ENCODE measurements around the gene KLHDC8B. TPM values are rescaled to one million over a fixed set of nuclear protein-coding genes. Genes with fewer than 3 reads are reported as not detected.

Gene KLHDC8B
- total and polyA plus RNA-seq, 4 donors, result 8.1 to 17.1 (median 9.4) TPM

DNA sequence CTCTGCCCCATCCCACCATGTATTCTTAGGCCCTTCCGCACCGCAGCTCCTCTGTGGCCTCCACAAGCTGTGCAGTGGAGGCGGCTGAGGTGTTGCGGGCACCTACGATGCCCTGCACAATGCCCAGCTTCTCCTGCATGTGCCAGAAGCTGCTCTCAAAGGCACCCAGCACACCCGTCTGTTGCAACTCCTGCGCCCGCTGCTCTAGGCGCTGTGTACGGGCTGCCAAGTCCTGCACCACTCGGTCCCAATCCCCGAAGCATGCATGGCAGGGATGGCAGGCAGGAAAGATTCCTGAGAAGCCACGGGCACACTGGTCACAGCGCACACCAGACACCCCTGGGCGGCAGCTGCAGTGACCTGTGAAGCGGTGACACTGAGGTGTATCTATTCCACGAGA lies 47.7 kb upstream of the KLHDC8B start:
- H3K9ac ChIP-seq (ENCODE audit: low read depth in 1 of 2, low read length in 2 of 2), result no peak overlapping the region
- no peaks in the 10 kb centered on the region for H3K9me3 ChIP-seq (ENCODE audit: control insufficient read depth in 4 of 4, low read length in 3 of 4)
- H3K27ac ChIP-seq (ENCODE audit: low read depth in 1 of 2, low read length in 2 of 2), result no peak overlapping the region
- WGBS, result 96% methylated on average over 17 of the region's 17 CpGs
- peaks cover 0 to 45% (median 22%) of the 10 kb centered on the region in 4 donors for H3K36me3 ChIP-seq (ENCODE audit: control insufficient read depth in 4 of 4, insufficient read depth in 3 of 4, low read depth in 1 of 4, low read length in 3 of 4)
- TF ChIP-seq NR2F2 (IDR thresholded peaks at IDR 0.05) (no peak), SP1 (IDR thresholded peaks at IDR 0.05) (no peak), FOXA1 (IDR thresholded peaks at IDR 0.05) (no peak), EGR1 (IDR thresholded peaks at IDR 0.05; ENCODE audit: low read depth in 2 of 2) (no peak), FOXA2 (IDR thresholded peaks at IDR 0.05) (no peak), YY1 (IDR thresholded peaks at IDR 0.05) (no peak), TAF1 (conservative IDR thresholded peaks at IDR 0.05) (no peak)
- TF ChIP-seq, protein P1, sequence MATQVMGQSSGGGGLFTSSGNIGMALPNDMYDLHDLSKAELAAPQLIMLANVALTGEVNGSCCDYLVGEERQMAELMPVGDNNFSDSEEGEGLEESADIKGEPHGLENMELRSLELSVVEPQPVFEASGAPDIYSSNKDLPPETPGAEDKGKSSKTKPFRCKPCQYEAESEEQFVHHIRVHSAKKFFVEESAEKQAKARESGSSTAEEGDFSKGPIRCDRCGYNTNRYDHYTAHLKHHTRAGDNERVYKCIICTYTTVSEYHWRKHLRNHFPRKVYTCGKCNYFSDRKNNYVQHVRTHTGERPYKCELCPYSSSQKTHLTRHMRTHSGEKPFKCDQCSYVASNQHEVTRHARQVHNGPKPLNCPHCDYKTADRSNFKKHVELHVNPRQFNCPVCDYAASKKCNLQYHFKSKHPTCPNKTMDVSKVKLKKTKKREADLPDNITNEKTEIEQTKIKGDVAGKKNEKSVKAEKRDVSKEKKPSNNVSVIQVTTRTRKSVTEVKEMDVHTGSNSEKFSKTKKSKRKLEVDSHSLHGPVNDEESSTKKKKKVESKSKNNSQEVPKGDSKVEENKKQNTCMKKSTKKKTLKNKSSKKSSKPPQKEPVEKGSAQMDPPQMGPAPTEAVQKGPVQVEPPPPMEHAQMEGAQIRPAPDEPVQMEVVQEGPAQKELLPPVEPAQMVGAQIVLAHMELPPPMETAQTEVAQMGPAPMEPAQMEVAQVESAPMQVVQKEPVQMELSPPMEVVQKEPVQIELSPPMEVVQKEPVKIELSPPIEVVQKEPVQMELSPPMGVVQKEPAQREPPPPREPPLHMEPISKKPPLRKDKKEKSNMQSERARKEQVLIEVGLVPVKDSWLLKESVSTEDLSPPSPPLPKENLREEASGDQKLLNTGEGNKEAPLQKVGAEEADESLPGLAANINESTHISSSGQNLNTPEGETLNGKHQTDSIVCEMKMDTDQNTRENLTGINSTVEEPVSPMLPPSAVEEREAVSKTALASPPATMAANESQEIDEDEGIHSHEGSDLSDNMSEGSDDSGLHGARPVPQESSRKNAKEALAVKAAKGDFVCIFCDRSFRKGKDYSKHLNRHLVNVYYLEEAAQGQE (IDR thresholded peaks at IDR 0.05), result no peak
- TF ChIP-seq, protein P2, sequence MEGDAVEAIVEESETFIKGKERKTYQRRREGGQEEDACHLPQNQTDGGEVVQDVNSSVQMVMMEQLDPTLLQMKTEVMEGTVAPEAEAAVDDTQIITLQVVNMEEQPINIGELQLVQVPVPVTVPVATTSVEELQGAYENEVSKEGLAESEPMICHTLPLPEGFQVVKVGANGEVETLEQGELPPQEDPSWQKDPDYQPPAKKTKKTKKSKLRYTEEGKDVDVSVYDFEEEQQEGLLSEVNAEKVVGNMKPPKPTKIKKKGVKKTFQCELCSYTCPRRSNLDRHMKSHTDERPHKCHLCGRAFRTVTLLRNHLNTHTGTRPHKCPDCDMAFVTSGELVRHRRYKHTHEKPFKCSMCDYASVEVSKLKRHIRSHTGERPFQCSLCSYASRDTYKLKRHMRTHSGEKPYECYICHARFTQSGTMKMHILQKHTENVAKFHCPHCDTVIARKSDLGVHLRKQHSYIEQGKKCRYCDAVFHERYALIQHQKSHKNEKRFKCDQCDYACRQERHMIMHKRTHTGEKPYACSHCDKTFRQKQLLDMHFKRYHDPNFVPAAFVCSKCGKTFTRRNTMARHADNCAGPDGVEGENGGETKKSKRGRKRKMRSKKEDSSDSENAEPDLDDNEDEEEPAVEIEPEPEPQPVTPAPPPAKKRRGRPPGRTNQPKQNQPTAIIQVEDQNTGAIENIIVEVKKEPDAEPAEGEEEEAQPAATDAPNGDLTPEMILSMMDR (IDR thresholded peaks at IDR 0.05; ENCODE audit: low read depth, low read length, missing input control), result no peak
- TF ChIP-seq, protein P3, sequence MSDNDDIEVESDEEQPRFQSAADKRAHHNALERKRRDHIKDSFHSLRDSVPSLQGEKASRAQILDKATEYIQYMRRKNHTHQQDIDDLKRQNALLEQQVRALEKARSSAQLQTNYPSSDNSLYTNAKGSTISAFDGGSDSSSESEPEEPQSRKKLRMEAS (IDR thresholded peaks at IDR 0.05), result no peak
- TF ChIP-seq, protein P4, sequence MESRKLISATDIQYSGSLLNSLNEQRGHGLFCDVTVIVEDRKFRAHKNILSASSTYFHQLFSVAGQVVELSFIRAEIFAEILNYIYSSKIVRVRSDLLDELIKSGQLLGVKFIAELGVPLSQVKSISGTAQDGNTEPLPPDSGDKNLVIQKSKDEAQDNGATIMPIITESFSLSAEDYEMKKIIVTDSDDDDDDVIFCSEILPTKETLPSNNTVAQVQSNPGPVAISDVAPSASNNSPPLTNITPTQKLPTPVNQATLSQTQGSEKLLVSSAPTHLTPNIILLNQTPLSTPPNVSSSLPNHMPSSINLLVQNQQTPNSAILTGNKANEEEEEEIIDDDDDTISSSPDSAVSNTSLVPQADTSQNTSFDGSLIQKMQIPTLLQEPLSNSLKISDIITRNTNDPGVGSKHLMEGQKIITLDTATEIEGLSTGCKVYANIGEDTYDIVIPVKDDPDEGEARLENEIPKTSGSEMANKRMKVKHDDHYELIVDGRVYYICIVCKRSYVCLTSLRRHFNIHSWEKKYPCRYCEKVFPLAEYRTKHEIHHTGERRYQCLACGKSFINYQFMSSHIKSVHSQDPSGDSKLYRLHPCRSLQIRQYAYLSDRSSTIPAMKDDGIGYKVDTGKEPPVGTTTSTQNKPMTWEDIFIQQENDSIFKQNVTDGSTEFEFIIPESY (IDR thresholded peaks at IDR 0.05), result no peak
- peaks cover 4 to 16% (median 13%) of the 10 kb centered on the region in 4 donors for H3K4me1 ChIP-seq (ENCODE audit: control insufficient read depth in 4 of 4, insufficient read depth in 4 of 4, low read length in 3 of 4)
- no peak for DNase-seq (ENCODE audit: low spot score)
- H3K27me3 ChIP-seq (ENCODE audit: control insufficient read depth in 4 of 4, insufficient read depth in 4 of 4, low read length in 3 of 4), result no peaks in the 10 kb centered on the region
- no peak overlapping the region for H3K4me3 ChIP-seq (ENCODE audit: low read depth in 1 of 3, low read length in 3 of 3)

DNA sequence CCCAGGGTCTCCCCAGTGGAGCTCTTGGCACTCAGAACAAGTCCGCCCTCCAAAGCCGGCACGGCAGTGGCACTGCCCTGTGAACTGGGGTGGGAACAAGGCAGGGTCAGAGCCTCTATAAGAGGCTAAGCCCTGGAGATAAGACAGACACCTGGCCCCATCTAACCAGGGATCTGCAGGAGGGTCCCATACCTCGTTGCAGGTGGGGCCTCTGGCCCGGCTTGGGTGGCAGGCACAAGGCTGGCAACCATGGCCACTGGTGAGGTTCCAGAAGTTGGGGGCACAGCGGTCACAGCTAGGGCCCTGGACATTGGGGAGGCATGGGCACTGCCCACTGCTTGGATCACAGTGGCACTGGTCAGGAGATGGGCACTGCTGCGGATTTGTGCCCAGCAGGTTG lies 47.2 kb upstream of the KLHDC8B start:
- WGBS, result 91% methylated on average over 7 of the region's 7 CpGs

More for the DNA sequence above, 47.2 kb upstream of the KLHDC8B start:
- no peak overlapping the region for H3K9ac ChIP-seq (ENCODE audit: low read depth in 1 of 2, low read length in 2 of 2)
- DNase-seq (ENCODE audit: low spot score), result no peak
- no peaks in the 10 kb centered on the region for H3K9me3 ChIP-seq (ENCODE audit: control insufficient read depth in 4 of 4, low read length in 3 of 4)
- no peak overlapping the region for H3K27ac ChIP-seq (ENCODE audit: low read depth in 1 of 2, low read length in 2 of 2)
- no peak overlapping the region for H3K4me3 ChIP-seq (ENCODE audit: low read depth in 1 of 3, low read length in 3 of 3)
- H3K36me3 ChIP-seq (ENCODE audit: control insufficient read depth in 4 of 4, insufficient read depth in 3 of 4, low read depth in 1 of 4, low read length in 3 of 4), result peaks cover 0 to 46% (median 20%) of the 10 kb centered on the region in 4 donors
- TF ChIP-seq HNF4A (conservative IDR thresholded peaks at IDR 0.05), result no peak
- no peaks in the 10 kb centered on the region for H3K27me3 ChIP-seq (ENCODE audit: control insufficient read depth in 4 of 4, insufficient read depth in 4 of 4, low read length in 3 of 4)
- peaks cover 4 to 13% (median 10%) of the 10 kb centered on the region in 4 donors for H3K4me1 ChIP-seq (ENCODE audit: control insufficient read depth in 4 of 4, insufficient read depth in 4 of 4, low read length in 3 of 4)
